Measurements from ENCODE around the gene ARMC7.

The ARMC7 gene

GRCh38 chr17:75113798-75114551 is 4.2 kb downstream of the ARMC7 start:
- TF ChIP-seq CTCF (IDR thresholded peaks at IDR 0.05; ENCODE audit: insufficient read depth, missing control alignments), result peak; percentile 98
- DNase-seq (ENCODE audit: insufficient read length, low spot score) (peak; percentile 80), FAIRE-seq (no peak)

- no peak for TF ChIP-seq CTCF (IDR thresholded peaks at IDR 0.05; ENCODE audit: insufficient read depth, missing control alignments)
- no peak for FAIRE-seq
- no peak for DNase-seq (ENCODE audit: insufficient read length, low spot score)
Observed at GRCh38 chr17:75114552-75115314, 5.0 kb downstream of the ARMC7 start.

GRCh38 chr17:75115555-75115954 is 5.8 kb downstream of the ARMC7 start:
- no peak for TF ChIP-seq CTCF (IDR thresholded peaks at IDR 0.05; ENCODE audit: insufficient read depth, missing control alignments)
- DNase-seq (ENCODE audit: insufficient read length, low spot score), result no peak
- no peak for FAIRE-seq

- no peak for FAIRE-seq
- TF ChIP-seq CTCF (IDR thresholded peaks at IDR 0.05; ENCODE audit: insufficient read depth, missing control alignments), result no peak
- no peak for DNase-seq (ENCODE audit: insufficient read length, low spot score)
Observed at GRCh38 chr17:75116737-75117136, 7.0 kb downstream of the ARMC7 start.

- TF ChIP-seq CTCF (IDR thresholded peaks at IDR 0.05; ENCODE audit: insufficient read depth, missing control alignments), result no peak
- FAIRE-seq (no peak), DNase-seq (ENCODE audit: insufficient read length, low spot score) (no peak)
Observed at GRCh38 chr17:75118307-75118706, 8.5 kb downstream of the ARMC7 start.

- no peak for FAIRE-seq
- no peak for DNase-seq (ENCODE audit: insufficient read length, low spot score)
- no peak for TF ChIP-seq CTCF (IDR thresholded peaks at IDR 0.05; ENCODE audit: insufficient read depth, missing control alignments)
Observed at GRCh38 chr17:75124041-75124818, 14.5 kb downstream of the ARMC7 start.
